Hematopoietic multipotent progenitor cell (in vitro differentiated cells): ENCODE measurements around the gene NDE1. TPM values are rescaled to one million over a fixed set of nuclear protein-coding genes. Genes with fewer than 3 reads are reported as not detected.

ENCODE experiments used
- DNase-seq, 3 donors: peaks; one replicate each; pipeline ENCODE4 v3.0.0-alpha.2; 2011 to 2015; ENCODE audit warnings: low read depth in 2 of 3, low spot score in 2 of 3
- total RNA-seq: library from RNA; depleted of rRNA; stranded (reverse); fragments of >200 nt; gene quantifications from one replicate; pipeline ENCODE4 v1.2.3, GENCODE V29; 2012

NDE1 gene
- total RNA-seq, 1 donor: 39.3 TPM

DNA sequence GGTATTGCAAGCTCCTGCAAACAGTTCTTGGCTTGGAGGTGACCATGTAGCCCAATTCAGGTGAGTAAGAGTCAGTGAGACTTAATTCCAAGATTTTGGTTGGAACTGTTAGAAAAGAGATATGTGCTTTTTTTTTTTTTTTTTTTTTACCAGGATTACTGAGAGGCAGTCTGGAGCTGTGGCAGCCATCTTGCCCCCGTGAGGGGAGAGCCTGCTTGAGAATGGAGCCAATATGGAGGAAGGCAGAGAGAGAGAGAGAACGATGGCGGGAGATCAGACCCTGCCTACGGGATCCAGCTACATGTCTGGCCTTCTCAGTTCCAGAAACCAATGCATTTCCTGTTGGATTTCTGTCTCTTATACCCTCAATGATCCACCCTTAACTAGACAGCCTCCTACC is 109.0 kb downstream of the NDE1 start:
- no peak for DNase-seq

GRCh38 chr16:15760129-15760528 is 110.1 kb downstream of the NDE1 start:
- DNase-seq: no peak

DNA sequence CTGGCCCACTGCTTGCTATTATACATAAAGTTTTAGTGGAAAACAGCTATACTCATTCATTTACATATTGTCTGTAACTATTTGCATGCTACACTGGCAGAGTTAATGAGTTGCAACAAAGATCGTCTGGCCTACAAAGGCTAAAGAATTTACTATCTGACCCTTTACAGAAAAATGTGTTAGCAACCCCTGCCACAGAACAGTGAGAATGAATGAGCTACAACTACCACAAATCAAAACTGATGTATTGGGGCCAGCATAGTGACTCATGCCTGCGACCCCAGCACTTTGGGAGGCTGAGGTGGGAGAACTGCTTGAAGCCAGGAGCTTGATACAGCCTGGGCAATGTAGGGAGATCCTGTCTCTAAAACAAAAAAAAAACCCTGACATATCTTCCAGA is 114.1 kb downstream of the NDE1 start:
- DNase-seq: no peak

DNA sequence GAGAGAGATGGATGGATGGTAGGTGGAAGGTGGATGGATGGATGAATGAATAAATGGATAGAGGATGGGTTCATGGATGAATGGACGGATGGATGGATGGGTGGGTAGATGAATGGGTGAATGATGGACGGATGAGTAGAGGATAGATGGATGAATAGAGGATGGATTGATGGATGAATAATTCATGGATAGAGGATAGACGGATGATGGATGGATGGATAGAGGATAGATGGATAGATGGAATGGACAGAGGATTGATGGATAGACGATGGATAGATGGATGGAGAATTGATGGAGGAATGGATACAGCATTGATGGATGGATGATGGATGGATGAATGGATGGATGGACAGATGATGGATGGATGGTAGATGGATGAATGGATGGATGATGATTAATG is 115.1 kb downstream of the NDE1 start:
- no peak for DNase-seq

DNA sequence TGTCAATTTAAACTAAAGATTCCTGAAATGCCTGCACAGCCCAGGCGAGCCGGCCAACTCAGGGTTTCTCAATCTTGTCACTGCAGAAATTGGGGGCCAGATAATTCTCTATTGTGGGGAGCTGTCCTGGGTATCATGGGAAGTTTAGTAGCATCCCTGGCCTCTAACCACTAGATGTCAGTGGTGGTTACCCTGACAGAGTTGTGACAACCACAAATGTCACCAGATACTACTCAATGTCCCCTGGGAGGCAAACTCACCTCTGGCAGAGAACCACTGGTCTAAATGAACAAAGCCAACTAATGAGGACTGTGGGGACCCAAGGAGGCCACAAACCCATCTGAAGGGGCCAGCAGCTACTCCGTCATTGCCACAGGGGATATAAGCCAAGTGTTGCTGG is 115.8 kb downstream of the NDE1 start:
- peak; percentile 11 to 78 (median 59) for DNase-seq

DNA sequence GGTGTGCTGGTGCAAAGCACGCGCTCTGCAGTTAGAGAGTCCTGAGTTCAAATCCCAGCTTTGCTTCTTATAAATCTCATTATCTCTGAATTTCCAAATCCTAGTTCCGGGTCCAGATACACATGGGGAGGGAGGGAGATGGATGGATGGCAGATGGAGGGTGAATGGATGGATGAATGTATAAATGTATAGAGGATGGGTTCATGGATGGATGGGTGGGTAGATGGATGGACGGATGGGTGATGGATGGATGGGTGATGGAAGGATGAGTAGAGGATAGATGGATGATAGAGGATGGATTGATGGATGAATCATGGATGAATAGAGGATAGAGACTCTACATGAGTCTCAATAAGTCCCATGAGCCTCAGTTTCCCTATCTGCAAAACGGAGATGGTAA is 116.9 kb downstream of the NDE1 start:
- no peak for DNase-seq

GRCh38 chr16:15768201-15768600 is 118.2 kb downstream of the NDE1 start:
- no peak for DNase-seq

DNA sequence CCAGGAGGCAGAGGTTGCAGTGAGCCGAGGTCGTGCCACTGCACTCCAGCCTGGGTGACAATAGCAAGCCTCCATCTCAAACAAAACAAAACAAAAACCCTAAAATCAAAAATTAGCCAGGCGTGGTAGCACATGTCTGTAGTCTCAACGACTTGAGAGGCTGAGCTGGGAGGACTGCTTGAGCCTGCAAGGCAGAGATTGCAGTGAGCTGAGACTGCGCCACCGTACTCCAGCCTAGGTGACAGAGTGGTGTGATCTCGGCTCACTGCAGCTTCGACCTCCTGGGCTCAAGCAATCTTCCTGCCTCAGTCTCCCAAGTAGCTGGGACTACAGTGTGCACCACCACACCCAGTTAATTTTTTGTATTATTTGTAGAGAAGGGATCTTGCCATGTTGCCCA is 119.2 kb downstream of the NDE1 start:
- no peak for DNase-seq

GRCh38 chr16:15770107-15770506 is 120.1 kb downstream of the NDE1 start:
- DNase-seq: no peak

DNA sequence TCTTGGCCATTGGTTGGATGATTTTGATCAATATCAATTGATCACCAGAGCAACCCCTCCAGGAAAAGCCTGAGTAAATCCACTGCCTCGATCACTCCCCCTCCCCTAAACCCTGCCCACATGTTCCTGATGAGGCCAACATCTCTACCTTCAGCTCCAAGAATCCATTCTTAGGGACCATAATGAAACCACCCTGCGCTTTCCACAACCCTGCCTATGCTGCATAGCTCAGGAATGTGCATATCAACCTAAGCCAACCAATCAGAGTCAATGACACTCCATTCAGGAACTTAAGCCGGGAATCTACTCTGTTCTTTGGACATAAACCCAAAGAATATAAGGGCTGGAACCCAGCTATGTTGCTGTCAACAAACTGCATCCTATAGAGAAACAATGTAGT is 120.5 kb downstream of the NDE1 start:
- DNase-seq: no peak

DNA sequence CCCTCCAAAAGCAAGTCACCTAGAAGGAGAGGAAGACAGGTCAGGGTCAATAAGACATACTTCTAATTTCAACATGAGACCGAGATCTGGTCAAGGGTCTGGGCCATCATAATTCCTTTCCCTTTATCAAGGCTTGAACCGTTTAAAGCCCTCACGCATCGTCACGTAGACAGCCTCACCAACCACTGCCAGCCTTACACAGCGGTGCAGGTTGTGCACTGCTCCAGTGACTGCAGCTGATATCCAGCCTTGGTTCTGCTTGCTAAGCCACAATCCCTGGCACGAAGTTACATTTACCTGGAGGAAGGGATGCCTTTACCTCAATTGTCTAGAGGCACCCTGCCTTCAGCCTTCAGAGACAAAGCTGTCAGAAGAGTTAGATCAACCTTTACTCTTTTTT is 121.6 kb downstream of the NDE1 start:
- DNase-seq: no peak

DNA sequence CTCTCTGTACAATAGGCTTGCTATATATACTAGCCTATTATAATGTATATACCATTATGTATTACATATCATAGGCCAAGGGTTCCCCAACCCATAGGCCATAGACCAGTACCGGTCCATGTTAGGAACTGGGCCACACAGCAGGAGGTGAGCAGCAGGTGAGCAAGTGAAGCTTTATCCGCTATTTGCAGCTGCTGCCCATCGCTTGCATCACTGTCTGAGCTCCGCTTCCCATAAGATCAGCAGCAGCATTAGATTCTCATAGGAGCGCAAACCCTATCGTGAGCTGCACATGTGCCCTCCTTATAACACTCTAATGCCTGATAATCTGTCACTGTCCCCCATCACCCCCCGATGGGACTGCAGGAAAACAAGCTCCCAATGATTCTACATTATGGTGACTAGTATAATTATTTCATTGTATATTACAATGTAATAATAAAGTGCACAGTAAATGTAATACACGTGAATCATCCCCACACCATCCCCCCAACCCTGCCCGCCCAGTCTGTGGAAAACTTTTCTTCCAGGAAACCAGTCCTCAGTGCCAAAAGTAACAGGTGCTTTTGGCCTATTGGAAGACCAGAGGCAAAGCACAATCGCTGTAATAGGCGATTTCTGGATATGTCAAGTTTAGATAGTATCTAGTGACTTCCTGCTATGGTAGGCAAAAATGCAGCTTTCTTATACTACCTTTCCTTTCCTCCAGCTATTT is 122.7 kb downstream of the NDE1 start:
- DNase-seq: no peak

- DNase-seq: no peak
These were observed 123.9 kb downstream of the NDE1 start for GRCh38 chr16:15773968-15774367.

DNA sequence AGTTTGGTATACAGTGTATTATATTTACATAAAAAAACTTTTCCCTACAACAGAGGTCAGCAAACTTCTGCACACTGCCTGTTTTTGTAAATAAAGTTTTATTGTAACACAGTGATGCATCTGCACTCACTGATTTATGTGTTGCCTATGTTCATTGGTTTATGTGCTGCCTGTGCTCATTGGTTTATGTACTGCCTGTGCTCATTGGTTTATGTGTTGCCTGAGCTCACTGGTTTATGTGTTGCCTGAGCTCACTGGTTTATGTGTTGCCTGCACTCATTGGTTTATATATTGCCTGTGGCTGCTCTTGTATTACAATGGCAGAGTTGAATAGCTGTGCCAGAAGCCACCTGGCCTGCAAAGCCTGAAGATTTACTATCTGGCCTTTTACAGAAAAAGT is 125.2 kb downstream of the NDE1 start:
- DNase-seq: peak in 1 of 3 donors; percentile 37

- DNase-seq: no peak
These were observed 125.7 kb downstream of the NDE1 start for GRCh38 chr16:15775663-15776304.

Other genes with a start within 250 kb of the NDE1 start
- gene BMERB1, start 215.7 kb upstream of the NDE1 start, total RNA-seq: 15.1 TPM
- 25.0 TPM for gene MARF1, start 7.1 kb upstream of the NDE1 start, total RNA-seq
- gene MYH11, start 206.8 kb downstream of the NDE1 start, total RNA-seq: 0.27 TPM
- gene CEP20, start 238.4 kb downstream of the NDE1 start, total RNA-seq: 16.7 TPM